GM13977 (cell line): ENCODE results near the gene CWH43.

Experiments
- DNase-seq: peaks from one replicate; pipeline ENCODE4 v3.0.0; 2012; ENCODE audit warnings: low spot score
- in situ Hi-C: fragments of 300-500 bp; cut with MboI; formaldehyde crosslinking; loops from one replicate; pipeline ENCODE4 v1.12.0; 2022; ENCODE audit warnings: low sequenced_read_pairs, low pct_unique_long_range_greater_than_20kb, mixed read lengths, inconsistent platforms; ENCODE audit not compliant: unreplicated experiment
- TF ChIP-seq, protein P1 (sequence below): IDR thresholded peaks from 2 replicates; pipeline ENCODE4 v1.5.1; 2012; ENCODE audit warnings: mild to moderate bottlenecking, control low read depth; ENCODE audit not compliant: insufficient read depth; ENCODE audit errors: extremely low read depth, missing control alignments

CWH43 gene

GRCh38 chr4:48985976-48986653 lies at the start of gene CWH43:
TSS of gene CWH43 (plus strand) at chr4:48986275. CDS start at chr4:48986430, 155 bp downstream.
- TF ChIP-seq, protein P1, sequence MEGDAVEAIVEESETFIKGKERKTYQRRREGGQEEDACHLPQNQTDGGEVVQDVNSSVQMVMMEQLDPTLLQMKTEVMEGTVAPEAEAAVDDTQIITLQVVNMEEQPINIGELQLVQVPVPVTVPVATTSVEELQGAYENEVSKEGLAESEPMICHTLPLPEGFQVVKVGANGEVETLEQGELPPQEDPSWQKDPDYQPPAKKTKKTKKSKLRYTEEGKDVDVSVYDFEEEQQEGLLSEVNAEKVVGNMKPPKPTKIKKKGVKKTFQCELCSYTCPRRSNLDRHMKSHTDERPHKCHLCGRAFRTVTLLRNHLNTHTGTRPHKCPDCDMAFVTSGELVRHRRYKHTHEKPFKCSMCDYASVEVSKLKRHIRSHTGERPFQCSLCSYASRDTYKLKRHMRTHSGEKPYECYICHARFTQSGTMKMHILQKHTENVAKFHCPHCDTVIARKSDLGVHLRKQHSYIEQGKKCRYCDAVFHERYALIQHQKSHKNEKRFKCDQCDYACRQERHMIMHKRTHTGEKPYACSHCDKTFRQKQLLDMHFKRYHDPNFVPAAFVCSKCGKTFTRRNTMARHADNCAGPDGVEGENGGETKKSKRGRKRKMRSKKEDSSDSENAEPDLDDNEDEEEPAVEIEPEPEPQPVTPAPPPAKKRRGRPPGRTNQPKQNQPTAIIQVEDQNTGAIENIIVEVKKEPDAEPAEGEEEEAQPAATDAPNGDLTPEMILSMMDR: no peak
- no peak for DNase-seq
- in situ Hi-C loops: no loop called here

GRCh38 chr4:48937033-48937432 lies 49.0 kb upstream of the CWH43 start:
- TF ChIP-seq, protein P1: no peak
- no peak for DNase-seq
- in situ Hi-C loops: no loop called here

DNA sequence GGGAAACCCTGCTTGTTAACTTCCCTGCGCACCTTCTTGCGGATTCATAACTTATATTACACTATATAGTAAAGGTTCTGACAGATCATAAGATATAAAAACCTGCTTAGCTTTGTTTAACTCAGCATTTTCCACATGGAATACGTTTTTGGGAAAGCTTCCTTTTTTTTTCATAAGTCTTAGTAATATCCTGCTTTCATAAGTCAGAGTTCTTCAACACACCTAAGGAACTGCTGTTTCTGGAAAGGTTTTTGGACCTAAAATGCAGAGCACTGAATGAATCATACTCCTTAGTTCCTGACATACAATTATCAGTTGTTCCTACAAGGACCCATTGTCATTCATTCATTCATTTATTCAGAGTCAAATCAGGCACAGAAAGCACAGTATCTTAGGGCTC lies 47.2 kb upstream of the CWH43 start:
- TF ChIP-seq, protein P1: no peak
- no peak for DNase-seq
- in situ Hi-C loops: no loop called here

- TF ChIP-seq, protein P1: no peak
- DNase-seq: no peak
- in situ Hi-C loops: loop anchor here (10.0 kb wide), 1 partner anchor 365 kb away; no protein-coding TSS in a partner anchor
Measured at GRCh38 chr4:48939785-48940184, 46.3 kb upstream of the CWH43 start.

DNA sequence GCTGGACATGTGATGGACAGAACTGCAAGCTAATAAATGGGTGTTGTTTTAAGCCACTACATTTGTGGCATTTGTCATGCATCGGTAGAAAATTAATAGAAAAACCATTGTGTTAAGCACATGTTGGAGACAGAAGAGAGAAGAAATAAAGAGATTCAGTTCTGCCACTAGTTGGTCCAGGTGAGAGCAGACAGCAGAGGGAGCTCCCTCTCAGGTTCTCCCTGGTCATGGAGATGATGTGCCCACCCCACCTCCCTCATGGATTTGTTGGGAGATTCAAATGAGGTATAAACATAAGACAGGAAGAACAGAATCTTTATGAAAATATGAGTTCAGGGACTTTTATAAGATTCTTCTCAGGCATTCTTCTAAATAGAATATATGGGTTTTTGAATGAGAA lies 42.7 kb upstream of the CWH43 start:
- DNase-seq: no peak
- in situ Hi-C loops: loop anchor here (10.0 kb wide), 1 partner anchor 369 kb away; no protein-coding TSS in a partner anchor
- TF ChIP-seq, protein P1: peak; percentile 29

GRCh38 chr4:48944252-48944651 lies 41.8 kb upstream of the CWH43 start:
- DNase-seq: no peak
- TF ChIP-seq, protein P1: no peak
- in situ Hi-C loops: loop anchor here (10.0 kb wide), 1 partner anchor 369 kb away; no protein-coding TSS in a partner anchor
